PFSK-1 (cell line): ENCODE results near the gene GHR.

Experiments used
- FOXP2 ChIP-seq: optimal IDR thresholded peaks from 2 replicates; pipeline ENCODE3; 2011; ENCODE audit warnings: borderline replicate concordance, control low read depth, inconsistent platforms; ENCODE audit not compliant: insufficient read depth; ENCODE audit errors: extremely low read length, extremely low read depth
- POLR2AphosphoS5 ChIP-seq: IDR thresholded peaks from 2 replicates; pipeline ENCODE4 v1.6.1; 2012; ENCODE audit warnings: low read depth, mild to moderate bottlenecking, control low read depth, low read length, moderate library complexity
- REST ChIP-seq, 2 experiments: IDR thresholded peaks; 2 replicates each; pipeline versions ENCODE4 v1.6.1 to v1.8.0; 2011 to 2012; ENCODE audit warnings: low read depth in 2 of 2, low read length in 2 of 2, control low read depth in 1 of 2, inconsistent platforms in 1 of 2, mild to moderate bottlenecking in 1 of 2, moderate library complexity in 1 of 2; ENCODE audit not compliant: insufficient read depth in 1 of 2
- SIN3A ChIP-seq: IDR thresholded peaks from 2 replicates; pipeline ENCODE4 v1.6.1; 2012; ENCODE audit warnings: mild to moderate bottlenecking, low read length, moderate library complexity, borderline replicate concordance; ENCODE audit not compliant: insufficient read depth
- TAF1 ChIP-seq: IDR thresholded peaks from 2 replicates; pipeline ENCODE4 v1.6.1; 2012; ENCODE audit warnings: low read length, control low read depth, borderline replicate concordance; ENCODE audit not compliant: insufficient read depth

The GHR gene

GRCh38 chr5:42745856-42746255 lies 322.6 kb downstream of the GHR start:
- TF ChIP-seq FOXP2, result no peak
- no peak for TF ChIP-seq TAF1
- TF ChIP-seq REST (IDR thresholded peaks at IDR 0.05; ENCODE audit: insufficient read depth in 1 of 2, low read depth in 2 of 2, low read length in 2 of 2), result no peak
- no peak for TF ChIP-seq POLR2AphosphoS5
- no peak for TF ChIP-seq SIN3A

- TF ChIP-seq SIN3A (no peak), TAF1 (no peak), POLR2AphosphoS5 (no peak), FOXP2 (no peak), REST (IDR thresholded peaks at IDR 0.05; ENCODE audit: insufficient read depth in 1 of 2, low read depth in 2 of 2, low read length in 2 of 2) (no peak)
Observed at GRCh38 chr5:42749020-42749419, 325.8 kb downstream of the GHR start.

GRCh38 chr5:42750507-42750906 lies 327.3 kb downstream of the GHR start:
- TF ChIP-seq REST (IDR thresholded peaks at IDR 0.05; ENCODE audit: insufficient read depth in 1 of 2, low read depth in 2 of 2, low read length in 2 of 2) (no peak), POLR2AphosphoS5 (no peak), TAF1 (no peak), FOXP2 (no peak), SIN3A (no peak)

GRCh38 chr5:42751044-42751443 lies 327.8 kb downstream of the GHR start:
- no peak for TF ChIP-seq REST (IDR thresholded peaks at IDR 0.05; ENCODE audit: insufficient read depth in 1 of 2, low read depth in 2 of 2, low read length in 2 of 2)
- no peak for TF ChIP-seq TAF1
- no peak for TF ChIP-seq POLR2AphosphoS5
- TF ChIP-seq FOXP2, result no peak
- TF ChIP-seq SIN3A, result no peak

GRCh38 chr5:42753099-42753498 lies 329.9 kb downstream of the GHR start:
- TF ChIP-seq TAF1, result no peak
- no peak for TF ChIP-seq FOXP2
